HCEC 1CT (cell line): ENCODE measurements around the gene LEMD2.

Experiments used
- DNase-seq: peaks from one replicate; pipeline ENCODE4 v3.0.0-alpha.2; 2017

The LEMD2 gene

DNA sequence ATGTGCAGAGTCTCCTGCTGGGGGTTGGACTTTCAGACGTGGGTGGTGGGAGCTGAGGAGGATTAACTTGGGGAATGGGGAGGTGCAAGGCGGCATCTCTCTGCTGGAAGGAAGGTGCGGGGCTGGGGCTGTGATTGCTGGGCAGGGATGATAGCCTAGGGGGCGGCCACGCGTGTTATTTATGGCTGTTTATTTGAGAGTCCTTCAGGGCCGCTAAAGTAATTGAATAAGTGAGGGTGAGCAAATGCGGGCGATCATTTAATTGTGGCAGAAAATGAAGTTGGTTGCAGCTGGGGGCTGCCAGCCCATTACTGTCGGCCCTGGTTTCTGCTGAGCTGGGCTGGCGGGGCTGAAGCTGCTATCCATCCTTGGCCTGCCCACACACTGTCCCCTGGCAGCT lies 34.7 kb downstream of the LEMD2 start:
- DNase-seq, result no peak

GRCh38 chr6:33752646-33753015 lies 36.3 kb downstream of the LEMD2 start:
- DNase-seq, result no peak

- DNase-seq, result no peak
Observed at GRCh38 chr6:33751771-33752645, 36.9 kb downstream of the LEMD2 start.

DNA sequence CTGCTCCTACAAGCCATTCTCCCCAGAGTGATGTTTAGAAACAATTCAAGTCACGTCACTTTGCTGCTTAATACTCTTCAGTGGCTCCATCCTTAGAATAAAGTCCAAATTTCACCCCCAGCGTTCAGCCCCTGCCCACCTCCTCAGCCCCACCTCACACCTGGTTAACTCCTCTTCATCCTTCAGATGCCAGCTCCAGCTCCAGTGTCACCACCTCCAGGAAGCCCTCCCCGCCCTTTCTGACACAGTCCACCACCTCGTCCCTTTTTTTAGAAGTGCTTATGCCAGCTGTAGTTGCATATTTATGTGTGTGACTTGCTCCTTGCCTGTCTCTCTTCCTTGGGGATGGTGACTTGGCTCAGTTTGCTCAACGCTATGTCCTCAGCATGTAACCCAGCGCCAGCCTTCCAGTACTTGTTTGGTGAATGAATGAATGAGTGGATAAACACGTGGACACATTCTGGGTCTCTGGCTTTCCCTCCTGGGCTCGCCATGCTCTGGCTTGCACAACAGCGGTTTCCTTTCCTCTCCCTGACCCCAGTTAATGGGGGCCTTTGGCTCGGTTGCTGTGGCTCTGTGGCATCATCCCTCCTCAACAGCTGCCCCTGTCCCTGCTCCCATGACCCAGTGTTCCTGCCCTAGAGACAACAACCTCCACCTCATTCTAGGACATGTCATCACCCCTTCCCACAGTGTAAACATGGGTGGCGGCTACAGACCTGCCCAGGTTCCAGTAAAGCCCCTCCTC lies 38.5 kb downstream of the LEMD2 start:
- no peak for DNase-seq

DNA sequence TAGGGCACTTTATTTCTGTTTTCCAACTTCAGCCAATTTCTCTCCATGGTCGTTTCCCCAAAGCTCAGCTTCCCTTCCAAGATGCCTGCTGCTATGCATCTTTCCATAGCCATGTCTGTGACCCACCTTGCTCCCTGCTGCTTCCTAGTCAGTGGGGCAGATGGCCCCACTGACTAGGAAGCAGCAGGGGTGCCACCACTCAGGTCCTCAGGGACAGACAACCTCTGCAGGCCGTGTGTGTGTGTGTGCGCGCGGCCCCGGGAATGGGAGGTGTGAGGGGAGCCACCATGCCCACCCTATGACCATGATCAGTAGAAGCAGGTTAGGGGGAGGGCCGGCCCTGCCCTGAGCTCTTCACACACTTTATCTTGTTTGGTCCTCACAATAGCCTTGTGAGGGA lies 39.5 kb downstream of the LEMD2 start:
- no peak for DNase-seq

GRCh38 chr6:33748841-33749240 lies 40.1 kb downstream of the LEMD2 start:
- no peak for DNase-seq

DNA sequence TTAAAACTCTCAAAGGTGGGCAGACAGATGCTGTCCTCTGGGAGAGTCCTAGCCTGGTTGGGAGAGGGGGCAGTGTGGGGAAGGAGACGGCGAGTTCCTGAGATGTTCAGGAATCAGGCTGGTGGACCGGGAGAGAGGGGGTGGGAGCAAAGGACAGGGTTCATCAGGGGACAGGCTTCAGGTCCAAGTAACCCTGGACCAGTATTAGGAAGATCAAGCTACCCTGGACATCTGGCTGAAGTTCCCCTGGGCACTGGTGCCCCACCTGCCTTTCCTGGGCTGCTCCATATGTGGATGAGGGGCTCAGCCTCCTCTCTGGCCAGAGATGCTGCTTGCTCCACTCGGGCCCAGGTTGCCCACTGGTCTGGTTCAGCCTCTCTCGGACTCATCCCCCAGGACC lies 41.1 kb downstream of the LEMD2 start:
- no peak for DNase-seq

DNA sequence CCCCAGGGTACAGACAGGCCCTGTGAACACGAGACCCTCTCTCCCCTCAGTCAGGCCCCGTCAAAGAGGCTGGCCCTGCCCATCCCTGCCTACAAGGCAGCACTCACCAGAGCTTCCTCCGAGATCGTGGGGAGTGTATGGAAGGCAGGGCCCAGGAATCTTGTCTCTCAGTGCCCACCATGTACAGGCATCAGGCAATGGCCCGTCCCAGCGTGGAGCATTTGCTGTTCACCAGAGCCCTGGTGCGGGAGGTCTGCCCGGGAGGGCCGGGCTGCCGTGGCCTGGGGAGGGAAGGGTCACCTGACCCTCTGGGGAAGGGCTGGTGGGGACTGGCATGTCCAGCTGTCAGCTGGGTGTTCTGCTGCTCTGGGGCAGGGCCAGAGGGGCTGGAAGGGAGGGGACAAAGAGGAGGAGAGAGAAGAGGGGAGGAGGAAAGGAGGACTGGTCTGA lies 42.3 kb downstream of the LEMD2 start, which contains the start of gene IP6K3:
TSS of gene IP6K3 (minus strand) at position 255 of the 450 bp plus-strand sequence. CDS start 11,429 bp downstream, outside the sequence.
- no peak for DNase-seq

DNA sequence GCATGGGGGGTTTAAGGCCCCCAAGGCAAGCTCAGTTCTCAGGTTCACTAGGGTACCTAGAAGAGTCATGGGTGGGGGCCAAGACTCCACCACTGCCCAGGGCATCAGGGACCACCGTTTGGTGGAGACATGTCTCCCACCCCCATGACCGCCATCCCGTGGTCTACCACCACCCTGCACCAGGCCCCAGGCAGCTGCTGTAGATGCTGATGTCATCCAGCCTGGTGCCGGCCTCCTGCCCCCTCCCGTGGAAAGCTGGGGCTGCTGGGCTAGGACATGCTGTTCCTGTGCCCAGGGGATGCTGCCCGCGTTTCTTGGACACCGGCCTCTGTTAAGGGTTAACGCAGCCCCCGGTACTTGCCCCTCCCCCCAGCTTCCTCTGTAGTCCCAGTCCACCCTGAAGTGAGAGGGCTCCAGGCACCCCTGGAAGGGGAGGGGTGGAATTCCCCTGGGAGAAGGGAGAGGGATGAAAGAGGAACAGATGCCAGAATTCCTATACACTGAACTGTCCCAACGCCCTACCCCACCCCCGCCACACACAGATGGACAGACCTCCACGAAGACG lies 42.8 kb downstream of the LEMD2 start:
- peak; percentile 65 for DNase-seq

DNA sequence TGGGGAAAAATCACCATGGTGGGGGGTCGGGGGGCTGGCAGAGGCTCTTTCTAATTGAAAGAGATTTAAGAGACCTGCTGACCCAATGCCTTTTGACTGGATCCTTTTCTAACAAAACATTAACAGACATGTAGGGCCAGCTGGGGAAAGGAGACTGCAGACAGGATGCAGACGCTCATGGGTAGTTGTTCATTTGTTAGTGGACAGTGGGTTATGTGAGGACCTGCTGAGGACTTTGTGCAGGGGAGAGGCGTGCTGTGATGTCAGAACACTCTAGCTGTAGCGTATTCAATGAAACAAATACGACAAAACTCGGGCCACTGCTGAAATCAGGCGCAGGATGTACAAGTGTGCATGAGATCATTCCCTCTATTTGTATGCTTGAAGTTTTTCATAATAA lies 43.4 kb downstream of the LEMD2 start:
- DNase-seq, result peak; percentile 24

DNA sequence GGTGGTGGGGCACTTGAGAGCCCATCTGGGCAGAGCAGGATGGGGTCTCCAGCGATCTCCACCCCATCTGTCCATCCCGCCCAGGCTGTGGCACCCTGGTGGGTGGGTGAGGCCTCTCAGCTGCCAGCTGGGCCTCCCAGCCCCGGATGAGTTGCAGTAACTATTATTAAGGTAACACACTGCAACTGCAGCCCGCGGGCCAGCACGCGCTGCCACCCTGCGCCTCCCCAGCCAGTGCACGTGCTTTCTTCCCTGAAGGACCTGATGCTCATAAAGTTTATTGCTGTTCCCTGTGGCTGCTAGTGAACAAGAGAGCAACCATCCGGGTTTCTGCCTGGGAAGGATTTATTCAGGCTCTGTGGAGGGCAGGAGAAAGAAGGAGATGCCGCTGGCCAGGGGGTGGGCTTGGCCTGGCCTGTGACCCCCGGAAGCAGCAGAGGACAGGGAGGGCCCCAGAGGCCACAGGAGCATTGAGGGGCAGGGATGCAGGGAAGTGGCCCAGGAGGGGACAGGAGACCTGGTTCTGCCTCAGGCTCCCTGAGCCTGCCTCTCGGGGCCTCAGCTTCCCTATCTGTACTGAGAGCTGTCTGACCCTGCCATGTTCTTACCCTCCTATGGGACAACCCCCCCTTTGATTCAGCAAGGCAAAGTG lies 43.9 kb downstream of the LEMD2 start:
- DNase-seq, result no peak

DNA sequence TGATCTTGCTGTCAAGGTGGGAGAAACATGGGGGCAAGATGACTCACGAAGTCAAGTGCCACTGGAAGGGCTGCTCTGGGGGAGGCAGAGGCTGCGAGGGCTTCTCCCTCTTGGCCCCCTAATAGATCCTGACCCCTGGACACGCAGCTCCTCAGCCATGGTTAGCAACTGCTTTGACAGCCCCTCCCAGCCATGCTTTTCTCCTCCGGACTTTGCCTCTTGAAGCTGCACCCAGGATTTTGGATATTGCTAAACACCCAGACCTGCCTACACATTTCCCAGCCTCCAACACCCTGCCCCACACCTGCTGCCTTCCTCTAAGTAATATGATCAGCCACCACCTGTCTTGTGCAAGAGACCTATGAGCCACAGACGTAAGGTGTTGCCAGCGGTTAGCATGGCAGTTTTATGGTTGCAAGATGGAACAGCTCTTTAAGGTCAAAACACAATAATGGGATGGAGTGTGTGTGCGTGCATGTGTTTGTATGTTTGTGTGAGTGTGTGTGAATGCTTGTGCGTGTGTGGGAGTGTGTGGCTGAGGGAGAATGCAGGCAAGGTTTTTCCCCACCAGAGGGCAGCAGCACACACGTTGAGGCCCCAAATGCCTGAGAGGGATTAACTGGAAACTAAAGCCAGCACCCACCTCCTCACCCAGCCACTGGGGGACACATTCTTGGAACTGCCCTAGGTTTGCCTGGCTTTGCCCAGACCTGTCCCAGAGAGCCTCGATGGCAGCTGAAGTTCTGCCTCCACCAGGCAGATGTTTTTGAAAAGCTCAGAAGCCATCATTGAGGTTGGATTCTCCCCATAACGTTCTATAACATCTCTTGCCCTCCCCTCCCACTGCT lies 44.7 kb downstream of the LEMD2 start:
- peak; percentile 62 for DNase-seq

GRCh38 chr6:33742837-33743236 lies 46.1 kb downstream of the LEMD2 start:
- DNase-seq, result no peak

- DNase-seq, result no peak
Observed at GRCh38 chr6:33742092-33742491, 46.8 kb downstream of the LEMD2 start.

GRCh38 chr6:33740794-33741193 lies 48.1 kb downstream of the LEMD2 start:
- DNase-seq, result no peak

- DNase-seq, result no peak
Observed at GRCh38 chr6:33740204-33740608, 48.7 kb downstream of the LEMD2 start.

GRCh38 chr6:33739571-33739970 lies 49.4 kb downstream of the LEMD2 start:
- no peak for DNase-seq

GRCh38 chr6:33738879-33739278 lies 50.1 kb downstream of the LEMD2 start:
- DNase-seq, result no peak

- no peak for DNase-seq
Observed at GRCh38 chr6:33738153-33738552, 50.8 kb downstream of the LEMD2 start.

DNA sequence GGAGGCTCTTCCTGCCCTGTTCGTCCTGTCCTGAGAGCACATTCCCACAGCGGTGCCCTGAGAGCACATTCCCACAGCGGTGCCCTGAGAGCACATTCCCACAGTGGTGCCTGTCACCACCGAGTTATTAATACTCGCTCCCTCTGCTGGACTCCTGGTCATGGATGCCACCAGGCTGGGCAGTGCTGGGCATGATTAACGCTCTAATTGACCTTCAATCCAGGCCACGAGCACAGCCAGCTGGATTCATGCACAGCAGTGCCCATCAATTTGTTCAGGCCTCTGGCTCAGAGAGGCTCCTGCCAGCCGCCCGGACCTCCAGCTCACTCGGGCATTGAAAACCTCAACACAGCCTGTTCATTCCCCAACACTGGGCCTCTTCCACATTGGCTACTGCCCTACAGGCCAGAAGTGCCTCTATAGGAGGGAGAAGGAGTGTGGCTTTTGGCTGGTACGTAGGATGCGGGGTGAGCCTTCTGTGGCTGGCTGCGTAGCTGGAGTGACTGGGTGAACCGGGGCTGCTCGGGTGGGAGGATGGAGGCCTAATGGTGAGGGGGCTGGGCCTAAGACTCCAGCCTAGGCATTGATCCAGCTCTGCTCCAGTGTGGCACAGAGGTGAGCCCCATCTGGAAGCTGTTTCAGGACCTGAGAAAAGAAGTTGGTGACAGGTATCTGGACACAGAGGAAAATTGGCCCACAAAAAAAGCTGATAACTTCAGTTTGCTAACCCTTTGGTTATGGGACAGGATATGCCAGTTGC lies 51.5 kb downstream of the LEMD2 start:
- no peak for DNase-seq

DNA sequence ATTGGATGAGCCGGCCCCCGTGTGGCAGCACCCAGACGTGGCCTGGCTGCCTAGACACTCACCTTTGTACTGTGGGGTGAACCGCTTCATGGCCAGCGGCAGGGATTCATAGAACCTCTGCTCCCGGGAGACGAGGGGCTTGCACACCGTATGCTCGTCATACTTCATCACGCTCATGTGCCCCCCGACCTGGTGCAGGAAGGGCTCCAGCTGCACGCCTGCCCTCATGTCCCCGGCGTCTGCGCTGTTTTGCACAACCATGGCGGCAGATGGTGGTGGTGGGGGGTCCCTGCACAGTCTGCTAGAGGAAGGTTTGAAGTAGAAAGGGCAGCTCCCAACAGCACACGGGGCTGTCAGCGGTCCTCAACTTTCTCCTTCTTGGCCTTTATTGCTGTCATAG lies 53.7 kb downstream of the LEMD2 start:
- no peak for DNase-seq

GRCh38 chr6:33733709-33734007 lies 55.3 kb downstream of the LEMD2 start:
- DNase-seq, result no peak
